DND-41 (cell line): ENCODE results near the gene MALT1.

ENCODE experiments used
- CTCF ChIP-seq: IDR thresholded peaks from 2 replicates; pipeline ENCODE4 v1.5.1; 2012; ENCODE audit warnings: borderline replicate concordance, low read length, moderate library complexity, mild to moderate bottlenecking; ENCODE audit not compliant: poor library complexity, severe bottlenecking; ENCODE audit errors: extremely low read depth
- EZH2 ChIP-seq: IDR thresholded peaks from 3 replicates; pipeline ENCODE4 v1.6.1; 2012; ENCODE audit warnings: borderline replicate concordance, low read depth, mild to moderate bottlenecking, moderate library complexity, low read length, inconsistent platforms; ENCODE audit not compliant: severe bottlenecking

GRCh38 chr18:58715540-58715939 is 44.3 kb downstream of the MALT1 start:
- TF ChIP-seq CTCF = no peak
- no peak for TF ChIP-seq EZH2
